ENCODE measurements around the gene SEMA4D. TPM values are rescaled to one million over a fixed set of nuclear protein-coding genes. Genes with fewer than 3 reads are reported as not detected.
A peak's percentile ranks its signal among the peaks of the same experiment; 100 is the strongest.

Gene SEMA4D
- total RNA-seq, 4 donors from 2014 or later: 31.1 to 59.2 (median 42.1) TPM

GRCh38 chr9:89441655-89441970, 56.3 kb downstream of the SEMA4D start:
- no peak for DNase-seq (ENCODE audit: low spot score in 2 of 2)
- WGBS, 2 donors: 72 to 80% methylated on average over 3 of the region's 3 CpGs
- TF ChIP-seq POLR2A (IDR thresholded peaks at IDR 0.05) (no peak), CTCF (IDR thresholded peaks at IDR 0.05) (no peak)
- intact Hi-C loops (cut with DNase I; ENCODE audit: low total_unique reads): no loop called here
- H3K4me3 ChIP-seq (ENCODE audit: low read depth, poor library complexity, severe bottlenecking): no peak overlapping the region

- TF ChIP-seq CTCF (IDR thresholded peaks at IDR 0.05) (no peak), POLR2A (IDR thresholded peaks at IDR 0.05) (no peak)
- intact Hi-C loops (cut with DNase I; ENCODE audit: low total_unique reads): no loop called here
- 59 to 70% methylated on average over 16 of the region's 16 CpGs for WGBS, 2 donors
- DNase-seq (ENCODE audit: low spot score in 2 of 2): no peak
- H3K4me3 ChIP-seq (ENCODE audit: low read depth, poor library complexity, severe bottlenecking): no peak overlapping the region
Observed at GRCh38 chr9:89440951-89441654, 56.8 kb downstream of the SEMA4D start.

- no peak for TF ChIP-seq CTCF (IDR thresholded peaks at IDR 0.05)
- no peak for TF ChIP-seq POLR2A (IDR thresholded peaks at IDR 0.05)
- intact Hi-C loops (cut with DNase I; ENCODE audit: low total_unique reads): no loop called here
- WGBS, 2 donors: 18 to 53% methylated on average over 7 of the region's 7 CpGs
- DNase-seq (ENCODE audit: low spot score in 2 of 2): peak; percentile 84 to 94
- H3K4me3 ChIP-seq (ENCODE audit: low read depth, poor library complexity, severe bottlenecking): no peak overlapping the region
Observed at GRCh38 chr9:89440548-89440947, 57.4 kb downstream of the SEMA4D start.

GRCh38 chr9:89440046-89440445, 57.9 kb downstream of the SEMA4D start:
- no peak overlapping the region for H3K4me3 ChIP-seq (ENCODE audit: low read depth, poor library complexity, severe bottlenecking)
- WGBS, 2 donors: 58 to 76% methylated on average over 7 of the region's 8 CpGs
- no peak for TF ChIP-seq CTCF (IDR thresholded peaks at IDR 0.05)
- TF ChIP-seq POLR2A (IDR thresholded peaks at IDR 0.05): no peak
- intact Hi-C loops (cut with DNase I; ENCODE audit: low total_unique reads): no loop called here
- DNase-seq (ENCODE audit: low spot score in 2 of 2): peak in 1 of 2 donors; percentile 81

- TF ChIP-seq POLR2A (IDR thresholded peaks at IDR 0.05) (no peak), CTCF (IDR thresholded peaks at IDR 0.05) (no peak)
- DNase-seq (ENCODE audit: low spot score in 2 of 2): no peak
- H3K4me3 ChIP-seq (ENCODE audit: low read depth, poor library complexity, severe bottlenecking): no peak overlapping the region
- 92 to 94% methylated on average over 10 of the region's 10 CpGs for WGBS, 2 donors
- intact Hi-C loops (cut with DNase I; ENCODE audit: low total_unique reads): no loop called here
Observed at GRCh38 chr9:89439571-89439970, 58.3 kb downstream of the SEMA4D start.

GRCh38 chr9:89438194-89438593, 59.7 kb downstream of the SEMA4D start:
- no peak for DNase-seq (ENCODE audit: low spot score in 2 of 2)
- TF ChIP-seq POLR2A (IDR thresholded peaks at IDR 0.05): no peak
- TF ChIP-seq CTCF (IDR thresholded peaks at IDR 0.05): no peak
- H3K4me3 ChIP-seq (ENCODE audit: low read depth, poor library complexity, severe bottlenecking): no peak overlapping the region
- intact Hi-C loops (cut with DNase I; ENCODE audit: low total_unique reads): no loop called here
- 91 to 93% methylated on average over 7 of the region's 7 CpGs for WGBS, 2 donors
